Stimulated activated naive B cell treated with anti-CD40 and anti-IgM and Interleukin-4, amounts not matched to agents 10 μg/mL and 1 μg/mL and 100 μg/mL, for 72 hours (primary cell): ENCODE data around the gene IDI2.
"Not testable (repeated sequence)": the region's sequence is repeated elsewhere in the genome, so short reads cannot be mapped to it uniquely, and the experiment has no call there.

Experiments
- ATAC-seq, 2 donors: fragments of 150-1000 bp; cut with Tn5 transposase; replicated peaks; 2 replicates each; pipeline ENCODE4 v1.10.0; 2021; ENCODE audit warnings: moderate library complexity in 1 of 2
- DNase-seq: peaks from one replicate; pipeline ENCODE4 v3.0.0; 2021
- H3K27ac Mint-ChIP-seq: one replicate; pipeline ENCODE4 v1.8.0; 2022; ENCODE audit warnings: mild to moderate bottlenecking, mixed read lengths
- H3K27me3 Mint-ChIP-seq, 2 donors: one replicate each; pipeline ENCODE4 v1.8.0; 2022; ENCODE audit warnings: mixed read lengths in 2 of 2
- H3K36me3 Mint-ChIP-seq, 2 donors: one replicate each; pipeline ENCODE4 v1.8.0; 2022; ENCODE audit warnings: mixed read lengths in 2 of 2, mild to moderate bottlenecking in 1 of 2
- H3K4me1 Mint-ChIP-seq, 2 donors: one replicate each; pipeline ENCODE4 v1.8.0; 2022; ENCODE audit warnings: mixed read lengths in 2 of 2, mild to moderate bottlenecking in 1 of 2
- H3K4me3 Mint-ChIP-seq, 2 donors: one replicate each; pipeline ENCODE4 v1.8.0; 2022; ENCODE audit warnings: mild to moderate bottlenecking in 2 of 2, mixed read lengths in 2 of 2, moderate library complexity in 1 of 2
- H3K9me3 Mint-ChIP-seq, 2 donors: one replicate each; pipeline ENCODE4 v1.8.0; 2022; ENCODE audit warnings: mixed read lengths in 2 of 2, mild to moderate bottlenecking in 1 of 2

Gene IDI2

DNA sequence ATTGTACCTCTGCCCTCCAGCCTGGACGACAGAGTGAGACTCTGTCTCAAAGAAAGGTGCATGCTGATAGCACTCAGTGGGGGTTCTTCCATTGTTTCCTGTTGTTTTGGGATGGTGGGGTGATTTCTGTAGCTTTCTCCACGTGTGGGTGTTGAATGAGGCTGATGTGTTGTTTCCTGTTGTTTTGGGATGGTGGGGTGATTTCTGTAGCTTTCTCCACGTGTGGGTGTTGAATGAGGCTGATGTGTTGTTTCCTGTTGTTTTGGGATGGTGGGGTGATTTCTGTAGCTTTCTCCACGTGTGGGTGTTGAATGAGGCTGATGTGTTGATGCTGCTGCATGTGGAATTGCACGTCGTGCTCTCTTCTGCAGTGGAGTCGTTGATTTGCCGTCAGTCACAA is 15.7 kb downstream of the IDI2 start:
- not testable (repeated sequence) for H3K4me3 Mint-ChIP-seq, H3K27me3 Mint-ChIP-seq, DNase-seq, H3K27ac Mint-ChIP-seq, H3K4me1 Mint-ChIP-seq, H3K9me3 Mint-ChIP-seq, ATAC-seq
- peaks cover 63 to 83% of the 10 kb centered on the region in 2 donors for H3K36me3 Mint-ChIP-seq

DNA sequence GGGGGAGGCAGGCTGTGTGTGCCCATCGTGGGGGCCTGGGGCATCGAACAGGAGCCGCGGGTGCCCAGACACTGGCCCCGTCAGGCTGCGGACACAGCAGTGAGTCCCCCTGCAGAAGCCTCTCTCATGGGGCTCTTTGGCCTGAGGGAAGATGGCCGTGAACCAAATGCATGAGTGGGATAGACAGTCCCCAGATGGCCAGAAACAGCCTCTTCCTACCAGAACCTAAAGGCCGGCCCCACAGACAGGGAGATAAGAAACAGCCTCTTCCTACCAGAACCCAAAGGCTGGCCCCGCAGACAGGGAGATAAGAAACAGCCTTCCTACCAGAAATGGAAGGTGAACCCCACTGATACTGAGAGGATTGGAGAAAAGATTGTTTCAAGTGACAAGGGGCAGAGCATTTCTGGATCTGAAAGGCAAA is 16.6 kb downstream of the IDI2 start:
- H3K36me3 Mint-ChIP-seq, result peaks cover 61 to 80% of the 10 kb centered on the region in 2 donors

DNA sequence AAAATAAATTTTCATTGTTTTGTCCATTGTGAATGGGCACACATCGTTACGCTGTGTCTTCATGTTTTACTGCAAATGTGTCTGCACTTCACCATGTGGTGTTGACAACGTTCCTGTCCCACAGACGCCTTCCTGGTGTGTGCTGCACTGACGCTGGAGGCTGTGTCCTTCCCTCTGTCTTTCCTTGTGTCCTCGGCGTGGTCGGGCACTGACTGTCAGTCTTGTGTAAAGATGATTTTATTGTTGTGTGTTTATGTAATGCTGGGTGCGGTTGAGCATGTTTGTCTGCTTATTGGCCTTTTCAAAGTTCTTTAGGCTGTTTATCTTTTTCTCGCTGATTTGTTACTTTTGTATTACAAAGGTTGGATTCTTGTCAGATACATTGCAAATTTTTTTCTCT is 18.1 kb downstream of the IDI2 start:
- no peak overlapping the region for H3K27ac Mint-ChIP-seq
- no peak overlapping the region for H3K4me3 Mint-ChIP-seq
- peaks cover 67 to 85% of the 10 kb centered on the region in 2 donors for H3K36me3 Mint-ChIP-seq
- H3K27me3 Mint-ChIP-seq, result no peaks in the 10 kb centered on the region
- DNase-seq (no peak), ATAC-seq (no peak)
- H3K9me3 Mint-ChIP-seq, result peaks cover 0 to 6% of the 10 kb centered on the region in 2 donors
- peaks cover 0 to 5% of the 10 kb centered on the region in 2 donors for H3K4me1 Mint-ChIP-seq

More for the DNA sequence above, 16.6 kb downstream of the IDI2 start:
- Mint-ChIP-seq H3K4me3 (no peak overlapping the region), H3K4me1 (peaks cover 0 to 2% of the 10 kb centered on the region in 2 donors), H3K9me3 (no peaks in the 10 kb centered on the region), H3K27ac (no peak overlapping the region), H3K27me3 (no peaks in the 10 kb centered on the region)
- ATAC-seq (no peak), DNase-seq (no peak)

DNA sequence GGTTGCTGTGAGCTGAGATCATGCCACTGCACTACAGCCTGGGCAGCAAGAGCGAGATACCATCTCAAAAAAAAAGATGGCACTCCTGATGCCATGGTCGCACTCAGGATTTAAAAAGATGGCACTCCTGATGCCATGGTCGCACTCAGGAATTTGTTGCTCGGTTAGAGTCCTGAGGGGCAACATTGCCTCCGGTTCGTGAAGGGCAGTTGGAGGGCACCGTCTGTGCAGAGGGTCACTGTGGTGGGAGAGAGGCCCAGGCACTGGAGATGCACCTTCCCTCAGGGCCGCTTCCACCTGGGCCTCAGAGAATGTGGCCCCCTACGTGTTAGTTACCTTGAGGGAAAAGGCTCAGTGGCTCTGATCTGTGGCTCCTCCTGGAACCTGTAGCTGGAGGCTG is 19.1 kb downstream of the IDI2 start:
- peaks cover 4 to 11% of the 10 kb centered on the region in 2 donors for H3K9me3 Mint-ChIP-seq
- no peaks in the 10 kb centered on the region for H3K27me3 Mint-ChIP-seq
- peaks cover under 1 to 5% of the 10 kb centered on the region in 2 donors for H3K4me1 Mint-ChIP-seq
- H3K4me3 Mint-ChIP-seq, result no peak overlapping the region
- H3K27ac Mint-ChIP-seq, result no peak overlapping the region
- ATAC-seq, result no peak
- DNase-seq, result no peak
- H3K36me3 Mint-ChIP-seq, result peaks cover 68 to 84% of the 10 kb centered on the region in 2 donors

DNA sequence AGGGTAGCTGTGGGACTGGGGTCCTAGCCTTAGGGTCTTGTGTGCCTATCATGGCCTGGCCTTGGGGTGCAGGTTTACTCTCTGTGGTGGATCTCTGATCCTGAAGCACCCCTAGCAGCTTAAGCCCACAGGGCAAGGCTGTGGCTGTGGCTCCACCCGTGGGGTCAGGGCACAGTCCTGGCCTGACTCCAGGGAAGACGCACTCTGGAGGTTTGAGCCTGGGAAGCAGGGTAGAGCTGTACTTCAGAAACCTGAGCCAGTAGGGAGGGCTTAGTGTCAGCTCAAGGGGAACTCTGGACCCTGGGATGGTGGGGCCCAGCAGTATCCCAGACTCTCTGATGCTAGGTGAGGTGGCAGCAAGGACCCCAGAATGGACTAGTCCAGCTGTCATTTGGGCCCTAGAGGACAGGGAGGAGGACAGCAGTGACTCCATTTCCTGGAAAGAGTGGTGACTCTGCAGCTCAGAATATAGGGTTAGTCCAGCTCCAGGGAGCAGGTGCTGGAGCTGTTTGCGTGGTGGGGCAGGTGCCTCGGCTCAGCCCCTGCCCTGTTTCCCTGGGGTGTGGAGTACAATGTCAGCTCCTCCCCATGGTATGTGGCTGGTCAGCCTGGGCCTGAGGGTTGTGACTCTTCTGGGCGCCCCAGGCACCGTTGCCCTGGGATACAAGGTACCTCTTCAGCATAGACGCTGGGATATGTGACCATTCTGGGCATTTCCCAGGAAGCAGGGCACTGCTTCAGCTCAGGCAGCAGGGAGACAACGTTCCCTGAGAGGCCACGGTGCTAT is 21.6 kb downstream of the IDI2 start:
- Mint-ChIP-seq H3K9me3 (peaks cover 9 to 11% of the 10 kb centered on the region in 2 donors), H3K4me1 (peaks cover 5 to 8% of the 10 kb centered on the region in 2 donors), H3K27me3 (no peaks in the 10 kb centered on the region), H3K27ac (peak overlapping the region; percentile 14), H3K4me3 (no peak overlapping the region), H3K36me3 (peaks cover 71 to 81% of the 10 kb centered on the region in 2 donors)
- no peak for ATAC-seq
- DNase-seq, result no peak

DNA sequence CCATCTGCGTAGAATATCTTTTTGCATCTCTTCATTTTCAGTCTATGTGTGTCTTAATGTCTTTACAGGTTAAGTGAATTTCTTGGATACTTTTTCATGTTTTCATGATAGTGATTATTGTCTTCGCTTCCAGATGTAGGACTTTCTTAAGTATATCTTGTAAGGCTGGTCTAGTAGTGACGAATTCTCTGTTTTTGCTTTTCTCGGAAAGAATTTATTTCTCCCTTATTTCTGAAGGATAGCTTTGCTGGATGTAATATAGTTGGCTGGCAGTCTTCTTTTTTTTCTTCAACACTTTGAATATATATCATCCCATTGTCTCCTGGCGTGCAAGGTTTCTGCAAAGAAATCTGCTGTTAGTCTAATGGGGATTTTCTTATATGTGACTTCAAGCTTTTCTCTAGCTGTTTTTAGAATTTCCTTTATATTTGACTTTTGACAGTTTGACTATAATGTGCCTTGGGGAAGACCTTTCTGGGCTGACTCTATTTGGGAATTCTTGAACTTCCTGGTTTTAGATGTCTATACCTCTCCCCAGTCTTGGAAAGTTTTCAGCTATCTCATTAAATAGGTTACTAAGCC is 23.1 kb downstream of the IDI2 start:
- ATAC-seq (no peak), DNase-seq (no peak)
- Mint-ChIP-seq H3K27me3 (no peaks in the 10 kb centered on the region), H3K4me1 (peaks cover 3 to 8% of the 10 kb centered on the region in 2 donors), H3K27ac (no peak overlapping the region), H3K36me3 (peaks cover 71 to 79% of the 10 kb centered on the region in 2 donors), H3K4me3 (no peak overlapping the region), H3K9me3 (peaks cover 9 to 11% of the 10 kb centered on the region in 2 donors)

DNA sequence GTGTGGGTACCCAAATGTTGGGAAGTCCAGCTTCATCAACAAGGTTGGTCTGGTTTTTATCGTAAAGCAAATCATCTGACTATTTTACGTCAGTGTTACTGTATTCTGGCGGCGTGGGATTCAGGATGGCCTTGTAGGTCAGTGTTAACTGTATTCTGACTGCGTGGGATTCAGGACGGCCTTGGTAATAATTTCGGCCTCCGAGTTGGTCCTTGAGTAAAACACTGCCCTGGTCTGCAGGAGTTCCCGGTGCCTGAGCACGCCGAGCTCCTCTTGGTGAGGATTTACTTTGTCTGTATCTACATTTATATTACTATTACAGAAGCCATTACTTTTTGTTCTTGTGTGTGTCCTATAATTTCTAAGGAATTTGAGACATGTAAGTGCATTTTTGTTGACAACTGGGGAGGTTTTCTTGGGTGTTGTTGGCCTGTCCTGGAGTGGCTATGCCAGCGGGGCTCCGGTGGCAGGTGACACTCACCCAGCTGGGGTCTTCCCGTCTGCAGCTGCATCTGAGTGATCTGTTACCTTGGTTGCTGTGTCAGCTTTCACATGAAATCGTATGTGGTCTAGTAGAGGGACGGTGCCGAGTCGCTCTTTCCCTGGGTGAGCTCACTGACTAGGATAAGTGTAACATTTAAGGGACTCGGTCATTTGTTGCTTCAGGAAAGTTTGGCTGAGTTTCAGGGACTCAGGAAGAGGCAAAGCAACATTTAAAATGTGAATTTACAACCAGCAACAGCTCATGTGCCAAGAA is 28.2 kb downstream of the IDI2 start:
- DNase-seq (no peak), ATAC-seq (no peak)
- H3K27me3 Mint-ChIP-seq, result no peaks in the 10 kb centered on the region
- H3K27ac Mint-ChIP-seq, result no peak overlapping the region
- no peak overlapping the region for H3K4me3 Mint-ChIP-seq
- H3K9me3 Mint-ChIP-seq, result peaks cover 4 to 8% of the 10 kb centered on the region in 2 donors
- peaks cover 62 to 77% of the 10 kb centered on the region in 2 donors for H3K36me3 Mint-ChIP-seq
- peaks cover 0 to 26% of the 10 kb centered on the region in 2 donors for H3K4me1 Mint-ChIP-seq

DNA sequence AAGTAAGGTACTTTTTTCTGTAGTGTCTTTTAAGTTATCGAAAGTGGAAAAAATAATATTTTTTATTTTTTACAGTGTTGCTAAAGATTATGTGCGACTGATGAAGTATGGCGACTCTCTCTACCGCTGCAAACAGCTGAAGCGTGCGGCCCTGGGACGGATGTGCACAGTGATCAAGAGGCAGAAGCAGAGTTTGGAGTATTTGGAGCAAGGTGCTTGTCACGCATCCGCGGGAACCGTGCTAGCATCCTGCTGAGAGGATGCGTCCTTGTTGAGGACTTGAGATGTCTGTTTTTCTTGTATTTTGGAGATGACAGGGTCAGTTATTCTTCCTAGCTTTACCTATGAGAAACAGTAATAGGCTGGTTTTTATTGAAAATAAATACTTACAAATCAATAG is 29.6 kb downstream of the IDI2 start:
- Mint-ChIP-seq H3K4me1 (peaks cover 1 to 23% of the 10 kb centered on the region in 2 donors), H3K27me3 (no peaks in the 10 kb centered on the region), H3K4me3 (no peak overlapping the region), H3K36me3 (peaks cover 52 to 69% of the 10 kb centered on the region in 2 donors), H3K27ac (no peak overlapping the region), H3K9me3 (peaks cover 0 to under 1% of the 10 kb centered on the region in 2 donors)
- DNase-seq (no peak), ATAC-seq (no peak)

DNA sequence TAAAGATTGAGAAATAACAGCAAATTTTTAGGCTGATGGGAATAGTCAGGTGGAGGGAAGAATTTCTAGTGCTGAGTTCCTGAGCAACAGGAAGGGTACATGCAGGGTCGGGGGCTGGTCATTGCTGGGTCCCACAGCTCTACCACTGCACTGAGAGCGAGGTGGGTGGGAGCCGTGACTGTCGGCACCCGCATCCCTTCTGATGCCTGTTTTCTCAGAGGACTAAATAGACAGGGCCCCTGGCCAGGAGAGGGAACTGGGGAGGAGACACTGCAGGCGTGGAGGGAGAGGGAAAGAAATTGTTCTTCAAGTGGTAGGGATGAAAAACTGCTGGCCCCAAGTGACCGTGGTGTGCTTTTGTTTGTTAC is 30.1 kb downstream of the IDI2 start:
- Mint-ChIP-seq H3K36me3 (peaks cover 52 to 69% of the 10 kb centered on the region in 2 donors), H3K4me3 (no peak overlapping the region), H3K27ac (no peak overlapping the region), H3K27me3 (no peaks in the 10 kb centered on the region), H3K4me1 (peaks cover 6 to 27% of the 10 kb centered on the region in 2 donors), H3K9me3 (no peaks in the 10 kb centered on the region)
- DNase-seq (no peak), ATAC-seq (no peak)

DNA sequence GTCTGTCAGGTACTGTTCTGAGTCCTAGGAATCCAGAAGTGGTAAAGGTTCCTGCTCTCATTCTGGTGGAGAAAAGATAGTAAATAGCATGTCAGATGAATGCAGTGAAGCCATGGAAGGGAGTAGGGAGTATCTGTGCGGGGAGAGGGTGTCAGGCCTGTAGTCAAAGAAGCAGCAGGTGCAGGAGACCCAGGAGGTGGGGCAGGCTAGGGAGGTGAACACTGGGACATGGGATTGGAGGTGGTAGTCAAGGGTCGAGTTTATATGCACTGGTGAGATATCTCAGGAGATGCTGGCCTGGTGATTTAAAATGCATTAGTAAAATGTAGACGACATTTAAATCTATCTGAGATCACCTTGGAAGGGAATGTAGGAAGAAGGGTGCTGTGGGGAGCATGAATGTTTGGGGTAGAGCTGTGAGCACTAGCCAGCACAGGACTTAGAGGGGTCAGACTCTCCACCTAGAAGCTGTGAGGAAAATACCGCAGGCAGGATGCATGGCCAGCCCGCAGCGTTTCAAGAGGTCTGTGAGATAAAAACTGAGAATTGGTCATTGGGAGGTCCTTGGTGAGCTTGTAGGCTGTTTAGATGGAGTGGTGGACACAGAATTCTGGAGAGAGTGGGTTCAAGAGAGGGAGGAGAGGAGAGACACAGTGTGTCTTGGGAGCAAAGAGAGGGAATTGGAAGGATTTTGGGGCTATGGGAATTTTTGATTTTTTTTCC is 30.7 kb downstream of the IDI2 start:
- Mint-ChIP-seq H3K36me3 (peaks cover 53 to 69% of the 10 kb centered on the region in 2 donors), H3K9me3 (no peaks in the 10 kb centered on the region), H3K4me1 (peaks cover 8 to 32% of the 10 kb centered on the region in 2 donors), H3K4me3 (no peak overlapping the region), H3K27me3 (no peaks in the 10 kb centered on the region), H3K27ac (peak overlapping the region; percentile 37)
- DNase-seq (no peak), ATAC-seq (no peak)

DNA sequence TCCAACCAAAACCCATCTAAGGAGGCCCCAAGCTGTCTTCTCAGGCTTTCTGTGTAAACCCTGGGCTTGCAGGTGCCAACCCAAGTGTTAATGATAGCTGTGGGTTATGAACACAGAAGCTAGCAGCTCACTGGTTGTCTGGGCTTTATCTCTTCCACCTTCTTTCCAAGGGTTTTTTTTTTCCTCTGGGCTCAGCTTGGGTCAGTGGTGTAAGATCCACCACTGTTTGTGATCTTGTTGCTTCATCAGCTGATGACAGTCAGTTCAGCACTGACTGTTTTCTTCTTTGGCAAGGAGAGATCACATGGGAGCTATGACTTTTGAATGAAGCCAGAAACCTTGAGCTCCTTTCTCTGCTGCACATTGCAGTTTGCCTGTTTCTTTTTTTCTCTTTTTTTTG is 32.8 kb downstream of the IDI2 start:
- ATAC-seq (no peak), DNase-seq (no peak)
- Mint-ChIP-seq H3K9me3 (no peaks in the 10 kb centered on the region), H3K36me3 (peaks cover 51 to 69% of the 10 kb centered on the region in 2 donors), H3K27me3 (no peaks in the 10 kb centered on the region), H3K27ac (no peak overlapping the region), H3K4me1 (peaks cover 18 to 42% of the 10 kb centered on the region in 2 donors), H3K4me3 (no peak overlapping the region)

DNA sequence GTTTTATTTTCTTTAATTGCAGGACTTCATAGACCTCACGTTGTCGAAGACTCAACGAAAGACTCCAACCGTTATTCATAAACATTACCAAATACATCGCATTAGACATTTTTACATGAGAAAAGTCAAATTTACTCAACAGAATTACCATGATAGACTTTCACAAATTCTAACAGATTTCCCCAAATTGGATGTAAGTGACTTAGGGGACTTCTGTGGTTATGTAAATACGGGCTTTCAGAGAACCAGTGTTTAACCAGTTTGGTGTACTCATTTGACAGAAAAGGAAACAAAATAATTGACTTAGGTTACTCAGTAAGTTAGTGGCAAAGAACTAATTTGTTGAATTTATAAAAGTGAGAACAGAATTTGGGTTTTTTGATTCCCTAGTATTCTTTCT is 33.2 kb downstream of the IDI2 start:
- peaks cover 18 to 44% of the 10 kb centered on the region in 2 donors for H3K4me1 Mint-ChIP-seq
- H3K27ac Mint-ChIP-seq, result no peak overlapping the region
- no peak overlapping the region for H3K4me3 Mint-ChIP-seq
- no peaks in the 10 kb centered on the region for H3K9me3 Mint-ChIP-seq
- H3K27me3 Mint-ChIP-seq, result no peaks in the 10 kb centered on the region
- DNase-seq (no peak), ATAC-seq (no peak)
- peaks cover 48 to 65% of the 10 kb centered on the region in 2 donors for H3K36me3 Mint-ChIP-seq

DNA sequence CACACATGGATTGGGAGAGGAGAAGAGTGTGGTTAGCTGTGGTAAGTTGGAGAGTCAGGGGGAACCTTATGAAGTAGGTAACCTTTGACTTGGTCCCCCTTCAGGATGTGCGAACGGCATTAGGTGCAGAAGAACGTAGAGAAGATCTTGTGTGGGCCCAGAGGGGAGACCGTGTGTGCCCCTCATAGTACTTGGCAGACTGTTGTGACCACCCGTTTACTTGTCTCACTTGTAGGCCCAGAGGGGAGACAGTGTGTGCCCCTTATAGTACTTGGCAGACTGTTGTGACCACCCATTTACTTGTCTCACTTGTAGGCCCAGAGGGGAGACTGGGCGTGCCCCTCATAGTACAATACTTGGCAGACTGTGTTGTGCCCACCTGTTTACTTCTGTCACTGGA is 34.9 kb downstream of the IDI2 start:
- H3K36me3 Mint-ChIP-seq, result peaks cover 40 to 54% of the 10 kb centered on the region in 2 donors
- no peaks in the 10 kb centered on the region for H3K9me3 Mint-ChIP-seq
- H3K4me1 Mint-ChIP-seq, result peaks cover 23 to 55% of the 10 kb centered on the region in 2 donors
- DNase-seq (no peak), ATAC-seq (no peak)
- peak overlapping the region in 1 of 2 donors; percentile 96 for H3K4me3 Mint-ChIP-seq
- H3K27me3 Mint-ChIP-seq, result no peaks in the 10 kb centered on the region
- H3K27ac Mint-ChIP-seq, result peak overlapping the region; percentile 99
